HEK293 (cell line): ENCODE results near the gene SGMS1.
A peak's percentile ranks its signal among the peaks of the same experiment; 100 is the strongest.

Experiments
- CTCF ChIA-PET: fragments of 350-600 bp; formaldehyde crosslinking; extraction: SDS; loops from one replicate; lab custom pipeline; 2021; ENCODE audit warnings: antibody characterized with exemption; lab: Yijun Ruan, JAX
- POLR2A ChIA-PET: fragments of 300-600 bp; formaldehyde crosslinking; extraction: SDS; loops from one replicate; lab custom pipeline; 2020; ENCODE audit warnings: antibody characterized with exemption, inconsistent platforms; lab: Yijun Ruan, JAX
- H3K27ac ChIP-seq: fragments of 200-500 bp; sonication (Bioruptor generic); 2 replicates; pipeline ENCODE4 v1.5.1; 2014; ENCODE audit warnings: low read depth, low read length, control low read depth, inconsistent platforms; ENCODE audit errors: extremely low read depth
- H3K36me3 ChIP-seq, 2 experiments: fragments of 200-500 bp in 1 of 2; sonication (Bioruptor generic) in 1 of 2; 1 replicate in 1 of 2; 2 replicates in 1 of 2; pipeline ENCODE4 v1.5.1; 2014 to 2017; ENCODE audit warnings: inconsistent platforms in 2 of 2, low read length in 2 of 2; ENCODE audit not compliant: control insufficient read depth in 2 of 2, insufficient read depth in 1 of 2
- H3K4me1 ChIP-seq: fragments of 200-500 bp; sonication (Bioruptor generic); 2 replicates; pipeline ENCODE4 v1.5.1; 2014; ENCODE audit warnings: mild to moderate bottlenecking, low read length, inconsistent platforms; ENCODE audit not compliant: control insufficient read depth, insufficient read depth
- H3K4me3 ChIP-seq: 2 replicates; pipeline ENCODE4 v1.5.1; 2011; ENCODE audit warnings: low read depth, mild to moderate bottlenecking, control low read depth, low read length, moderate library complexity
- H3K9me3 ChIP-seq: fragments of 200-500 bp; sonication (Bioruptor generic); 2 replicates; pipeline ENCODE4 v1.5.1; 2014; ENCODE audit warnings: low read depth, low read length, inconsistent platforms; ENCODE audit not compliant: control insufficient read depth, insufficient read depth
- KLF16 ChIP-seq: fragments of 450-650 bp; formaldehyde crosslinking; IDR thresholded peaks from 2 replicates; pipeline ENCODE4 v1.5.1; 2017; ENCODE audit warnings: missing biosample characterization, missing genetic modification characterization
- MEIS1 ChIP-seq: sonication (generic); formaldehyde crosslinking; IDR thresholded peaks from 2 replicates; pipeline ENCODE4 v1.8.1; 2022; ENCODE audit warnings: missing genetic modification reagents, mild to moderate bottlenecking, borderline replicate concordance
- SETDB1 ChIP-seq: IDR thresholded peaks from one replicate; pipeline ENCODE4 v1.6.1; 2017; ENCODE audit warnings: mild to moderate bottlenecking, low read length, moderate library complexity, mixed read lengths; ENCODE audit not compliant: insufficient read length
- SP2 ChIP-seq: fragments of 450-650 bp; formaldehyde crosslinking; IDR thresholded peaks from 2 replicates; pipeline ENCODE4 v1.5.1; 2016; ENCODE audit warnings: missing biosample characterization, missing genetic modification characterization
- SP7 ChIP-seq: fragments of 450-650 bp; formaldehyde crosslinking; IDR thresholded peaks from 2 replicates; pipeline ENCODE4 v1.5.1; 2016; ENCODE audit warnings: missing biosample characterization, missing genetic modification characterization
- ZBTB48 ChIP-seq: fragments of 450-650 bp; formaldehyde crosslinking; IDR thresholded peaks from 2 replicates; pipeline ENCODE4 v1.5.1; 2016; ENCODE audit warnings: missing biosample characterization, missing genetic modification characterization
- ZNF132 ChIP-seq: fragments of 450-650 bp; formaldehyde crosslinking; IDR thresholded peaks from 2 replicates; pipeline ENCODE4 v1.5.1; 2017; ENCODE audit warnings: missing biosample characterization, missing genetic modification characterization, borderline replicate concordance
- ZNF133 ChIP-seq: fragments of 450-650 bp; formaldehyde crosslinking; IDR thresholded peaks from 2 replicates; pipeline ENCODE4 v1.5.1; 2016; ENCODE audit warnings: missing biosample characterization, missing genetic modification characterization
- ZNF175 ChIP-seq: fragments of 450-650 bp; formaldehyde crosslinking; IDR thresholded peaks from 2 replicates; pipeline ENCODE4 v1.5.1; 2016; ENCODE audit warnings: missing biosample characterization, missing genetic modification characterization
- ZNF184 ChIP-seq: fragments of 450-650 bp; IDR thresholded peaks from 2 replicates; pipeline ENCODE4 v1.5.1; 2018; ENCODE audit warnings: missing biosample characterization, mild to moderate bottlenecking, missing genetic modification characterization
- ZNF214 ChIP-seq: fragments of 450-650 bp; formaldehyde crosslinking; IDR thresholded peaks from 2 replicates; pipeline ENCODE4 v1.5.1; 2017; ENCODE audit warnings: missing biosample characterization, mild to moderate bottlenecking, missing genetic modification characterization, borderline replicate concordance
- ZNF223 ChIP-seq: fragments of 450-650 bp; formaldehyde crosslinking; IDR thresholded peaks from 2 replicates; pipeline ENCODE4 v1.5.1; 2016; ENCODE audit warnings: missing biosample characterization, missing genetic modification characterization
- ZNF24 ChIP-seq: fragments of 450-650 bp; formaldehyde crosslinking; IDR thresholded peaks from 2 replicates; pipeline ENCODE4 v1.5.1; 2016; ENCODE audit warnings: missing biosample characterization, missing genetic modification characterization
- ZNF335 ChIP-seq: fragments of 450-650 bp; formaldehyde crosslinking; conservative IDR thresholded peaks from 2 replicates; pipeline ENCODE4 v1.5.1; 2016; ENCODE audit warnings: missing biosample characterization, missing genetic modification characterization
- ZNF529 ChIP-seq: fragments of 450-650 bp; formaldehyde crosslinking; IDR thresholded peaks from 2 replicates; pipeline ENCODE4 v1.5.1; 2017; ENCODE audit warnings: missing genetic modification characterization, missing biosample characterization; ENCODE audit not compliant: insufficient replicate concordance
- ZNF571 ChIP-seq: fragments of 450-650 bp; formaldehyde crosslinking; IDR thresholded peaks from 2 replicates; pipeline ENCODE4 v1.5.0; 2017; ENCODE audit warnings: missing biosample characterization, missing genetic modification characterization
- ZNF624 ChIP-seq: fragments of 450-650 bp; formaldehyde crosslinking; IDR thresholded peaks from 2 replicates; pipeline ENCODE4 v1.5.1; 2017; ENCODE audit warnings: missing biosample characterization, missing genetic modification characterization
- ZNF660 ChIP-seq: fragments of 450-650 bp; IDR thresholded peaks from 2 replicates; pipeline ENCODE4 v1.5.1; 2018; ENCODE audit warnings: missing biosample characterization, mild to moderate bottlenecking, missing genetic modification characterization
- ZNF664 ChIP-seq: fragments of 450-650 bp; formaldehyde crosslinking; IDR thresholded peaks from 2 replicates; pipeline ENCODE4 v1.5.1; 2016; ENCODE audit warnings: missing biosample characterization, missing genetic modification characterization
- ZNF670 ChIP-seq: fragments of 450-650 bp; formaldehyde crosslinking; IDR thresholded peaks from 2 replicates; pipeline ENCODE4 v1.5.1; 2016; ENCODE audit warnings: missing biosample characterization, missing genetic modification characterization, low read depth
- ZNF76 ChIP-seq: fragments of 450-650 bp; formaldehyde crosslinking; IDR thresholded peaks from 2 replicates; pipeline ENCODE4; 2016; ENCODE audit warnings: low read depth, missing biosample characterization, missing genetic modification characterization, borderline replicate concordance
- ZSCAN16 ChIP-seq: fragments of 450-650 bp; formaldehyde crosslinking; IDR thresholded peaks from 2 replicates; pipeline ENCODE4 v1.5.1; 2016; ENCODE audit warnings: missing biosample characterization, missing genetic modification characterization
- TF ChIP-seq, protein P1 (sequence below): fragments of 450-650 bp; formaldehyde crosslinking; IDR thresholded peaks from 2 replicates; pipeline ENCODE4 v1.5.1; 2016; ENCODE audit warnings: missing biosample characterization, missing genetic modification characterization
- TF ChIP-seq, protein P2 (sequence below): IDR thresholded peaks from 2 replicates; pipeline ENCODE4 v1.6.1; 2011; ENCODE audit warnings: mild to moderate bottlenecking, low read depth, low read length, borderline replicate concordance

SGMS1 gene

DNA sequence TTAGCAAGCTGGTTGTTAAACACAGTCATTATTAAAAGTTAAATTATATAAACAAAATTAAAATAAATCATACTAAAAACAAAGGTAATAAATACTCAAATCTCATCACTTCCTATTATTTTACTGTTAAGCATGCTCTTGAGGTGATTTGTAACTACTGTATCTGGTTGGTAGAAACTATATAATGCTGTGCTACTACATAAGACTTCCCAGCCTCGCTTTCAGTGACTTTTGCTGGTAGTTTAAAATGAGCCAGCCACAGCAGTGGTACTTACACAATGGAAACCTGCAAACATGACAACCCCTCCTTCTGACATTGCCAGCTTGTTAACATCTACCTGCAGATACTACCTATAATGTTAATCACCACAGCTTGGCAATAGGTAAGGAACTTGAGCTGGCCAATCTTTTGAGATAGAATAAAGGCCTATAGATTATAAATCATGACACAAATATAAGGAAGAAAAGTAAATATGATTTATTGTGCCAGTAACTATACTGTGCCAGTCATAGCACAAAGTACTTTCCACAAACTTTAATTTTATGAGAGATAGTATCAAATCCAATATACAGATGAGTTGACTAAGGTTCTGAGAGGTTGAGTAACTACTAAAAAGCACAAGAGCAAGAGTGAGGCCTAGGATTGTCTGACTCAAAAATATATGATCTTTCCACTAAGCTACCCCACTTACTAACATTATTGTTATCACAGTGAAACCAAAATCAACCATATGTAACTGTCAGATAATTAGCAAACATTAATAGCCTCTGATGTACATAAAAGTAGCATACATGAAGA is 191.3 kb downstream of the SGMS1 start:
- POLR2A ChIA-PET: no interaction called here
- H3K27ac ChIP-seq: no peak overlapping the region

DNA sequence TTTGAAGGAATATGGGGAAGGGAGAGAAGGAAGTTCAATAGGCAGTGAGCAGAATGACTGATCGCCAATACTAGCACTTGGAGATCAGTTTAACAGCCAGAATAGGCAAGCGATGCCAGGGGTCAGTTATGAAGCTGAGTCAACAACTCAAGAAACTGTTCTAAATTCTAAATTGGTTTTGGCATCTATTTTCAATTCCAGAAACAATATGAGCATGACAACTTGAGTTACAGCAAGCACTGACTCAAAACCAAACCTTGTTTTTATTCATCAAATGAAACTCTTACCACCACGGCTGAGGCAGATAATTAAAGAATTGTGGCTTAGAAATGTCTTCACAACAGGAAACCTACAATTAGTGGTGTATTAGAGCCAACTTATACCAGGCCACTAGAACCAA is 192.0 kb downstream of the SGMS1 start:
- CTCF ChIA-PET: interaction anchor here (0.6 to 1.3 kb wide), 2 partner anchors 8 to 10 kb away, joined by 4 read pairs; no protein-coding TSS in a partner anchor

More for the DNA sequence above, 191.3 kb downstream of the SGMS1 start:
- Histone ChIP-seq H3K4me3 (no peak overlapping the region), H3K9me3 (no peaks in the 10 kb centered on the region), H3K4me1 (no peaks in the 10 kb centered on the region), H3K36me3 (no peaks in the 10 kb centered on the region)
- CTCF ChIA-PET: interaction anchor here (0.6 to 1.3 kb wide), 2 partner anchors 9 to 11 kb away, joined by 4 read pairs; no protein-coding TSS in a partner anchor
- no peak for TF ChIP-seq ZNF24 (tag by site-specific recombination)

DNA sequence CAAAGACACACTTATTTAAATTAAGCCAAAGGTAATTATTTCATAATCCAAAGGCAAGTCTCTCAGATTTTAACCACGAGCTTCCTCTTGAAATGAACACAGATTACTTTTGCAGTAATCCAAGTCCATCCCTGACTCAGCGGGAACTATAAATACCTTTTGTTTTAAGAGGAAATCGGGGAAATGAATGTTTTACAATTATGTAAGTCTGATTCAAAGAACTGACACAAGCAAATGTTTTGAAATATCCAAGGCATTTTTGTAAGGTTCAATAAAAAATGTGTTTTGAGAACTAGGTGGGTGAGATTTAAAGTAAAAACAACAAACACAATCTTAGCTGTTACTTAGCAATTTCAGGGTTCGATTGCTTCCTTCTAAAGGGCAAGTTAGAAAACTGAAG is 192.6 kb downstream of the SGMS1 start:
- H3K36me3 ChIP-seq: no peaks in the 10 kb centered on the region
- no peaks in the 10 kb centered on the region for H3K4me1 ChIP-seq
- H3K27ac ChIP-seq: no peak overlapping the region
- H3K4me3 ChIP-seq: no peak overlapping the region
- no peaks in the 10 kb centered on the region for H3K9me3 ChIP-seq
- ChIA-PET CTCF (no interaction called here), POLR2A (no interaction called here)
- TF ChIP-seq, protein P1, sequence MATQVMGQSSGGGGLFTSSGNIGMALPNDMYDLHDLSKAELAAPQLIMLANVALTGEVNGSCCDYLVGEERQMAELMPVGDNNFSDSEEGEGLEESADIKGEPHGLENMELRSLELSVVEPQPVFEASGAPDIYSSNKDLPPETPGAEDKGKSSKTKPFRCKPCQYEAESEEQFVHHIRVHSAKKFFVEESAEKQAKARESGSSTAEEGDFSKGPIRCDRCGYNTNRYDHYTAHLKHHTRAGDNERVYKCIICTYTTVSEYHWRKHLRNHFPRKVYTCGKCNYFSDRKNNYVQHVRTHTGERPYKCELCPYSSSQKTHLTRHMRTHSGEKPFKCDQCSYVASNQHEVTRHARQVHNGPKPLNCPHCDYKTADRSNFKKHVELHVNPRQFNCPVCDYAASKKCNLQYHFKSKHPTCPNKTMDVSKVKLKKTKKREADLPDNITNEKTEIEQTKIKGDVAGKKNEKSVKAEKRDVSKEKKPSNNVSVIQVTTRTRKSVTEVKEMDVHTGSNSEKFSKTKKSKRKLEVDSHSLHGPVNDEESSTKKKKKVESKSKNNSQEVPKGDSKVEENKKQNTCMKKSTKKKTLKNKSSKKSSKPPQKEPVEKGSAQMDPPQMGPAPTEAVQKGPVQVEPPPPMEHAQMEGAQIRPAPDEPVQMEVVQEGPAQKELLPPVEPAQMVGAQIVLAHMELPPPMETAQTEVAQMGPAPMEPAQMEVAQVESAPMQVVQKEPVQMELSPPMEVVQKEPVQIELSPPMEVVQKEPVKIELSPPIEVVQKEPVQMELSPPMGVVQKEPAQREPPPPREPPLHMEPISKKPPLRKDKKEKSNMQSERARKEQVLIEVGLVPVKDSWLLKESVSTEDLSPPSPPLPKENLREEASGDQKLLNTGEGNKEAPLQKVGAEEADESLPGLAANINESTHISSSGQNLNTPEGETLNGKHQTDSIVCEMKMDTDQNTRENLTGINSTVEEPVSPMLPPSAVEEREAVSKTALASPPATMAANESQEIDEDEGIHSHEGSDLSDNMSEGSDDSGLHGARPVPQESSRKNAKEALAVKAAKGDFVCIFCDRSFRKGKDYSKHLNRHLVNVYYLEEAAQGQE (tag by site-specific recombination): no peak
- no peak for TF ChIP-seq ZNF214 (tag by site-specific recombination)
- TF ChIP-seq ZBTB48: no peak
- TF ChIP-seq ZNF184: no peak
- no peak for TF ChIP-seq ZNF335
- TF ChIP-seq, protein P2, sequence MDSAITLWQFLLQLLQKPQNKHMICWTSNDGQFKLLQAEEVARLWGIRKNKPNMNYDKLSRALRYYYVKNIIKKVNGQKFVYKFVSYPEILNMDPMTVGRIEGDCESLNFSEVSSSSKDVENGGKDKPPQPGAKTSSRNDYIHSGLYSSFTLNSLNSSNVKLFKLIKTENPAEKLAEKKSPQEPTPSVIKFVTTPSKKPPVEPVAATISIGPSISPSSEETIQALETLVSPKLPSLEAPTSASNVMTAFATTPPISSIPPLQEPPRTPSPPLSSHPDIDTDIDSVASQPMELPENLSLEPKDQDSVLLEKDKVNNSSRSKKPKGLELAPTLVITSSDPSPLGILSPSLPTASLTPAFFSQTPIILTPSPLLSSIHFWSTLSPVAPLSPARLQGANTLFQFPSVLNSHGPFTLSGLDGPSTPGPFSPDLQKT: no peak
- TF ChIP-seq ZNF670: no peak
- TF ChIP-seq ZNF132 (tag by site-specific recombination): no peak
- no peak for TF ChIP-seq ZNF571 (tag by site-specific recombination)
- no peak for TF ChIP-seq SP2 (tag by site-specific recombination)
- no peak for TF ChIP-seq ZSCAN16 (tag by site-specific recombination)
- TF ChIP-seq KLF16 (tag by site-specific recombination): no peak
- TF ChIP-seq MEIS1 (CRISPR knock-in tag): no peak
- no peak for TF ChIP-seq ZNF529 (tag by site-specific recombination)
- TF ChIP-seq ZNF624 (tag by site-specific recombination): no peak
- TF ChIP-seq ZNF664 (tag by site-specific recombination): no peak
- no peak for TF ChIP-seq ZNF223
- TF ChIP-seq ZNF76 (tag by site-specific recombination): no peak

More for the DNA sequence above, 192.0 kb downstream of the SGMS1 start:
- Histone ChIP-seq H3K27ac (no peak overlapping the region), H3K4me3 (no peak overlapping the region), H3K9me3 (no peaks in the 10 kb centered on the region), H3K36me3 (no peaks in the 10 kb centered on the region), H3K4me1 (no peaks in the 10 kb centered on the region)
- POLR2A ChIA-PET: no interaction called here
- TF ChIP-seq SETDB1 (no peak), ZNF175 (no peak), ZNF133 (no peak), SP7 (tag by site-specific recombination) (peak; percentile 79), ZNF660 (tag by site-specific recombination) (no peak)
